ENCODE results near the gene MAML2. TPM values are rescaled to one million over a fixed set of nuclear protein-coding genes. Genes with fewer than 3 reads are reported as not detected.
A peak's percentile ranks its signal among the peaks of the same experiment; 100 is the strongest.

MAML2 gene
- total RNA-seq, 1 donor from 2014 or later = 31.5 TPM

GRCh38 chr11:96054870-96055705 is 287.9 kb downstream of the MAML2 start:
- TF ChIP-seq CTCF (IDR thresholded peaks at IDR 0.05) = peak; percentile 55
- H3K27ac ChIP-seq = no peak overlapping the region
- ATAC-seq = peak; percentile 29 to 74
- no peaks in the 10 kb centered on the region for H3K9me3 ChIP-seq
- H3K36me3 ChIP-seq = no peaks in the 10 kb centered on the region
- peaks cover 38% of the 10 kb centered on the region for H3K4me1 ChIP-seq
- intact Hi-C loops (cut with DNase I) = loop anchor here (10.0 kb wide), 1 partner anchor 290 kb away; the partner anchor contains the start of gene MAML2
- DNase-seq = no peak
- no peaks in the 10 kb centered on the region for H3K27me3 ChIP-seq (ENCODE audit: low read depth)
- no peak overlapping the region for H3K4me3 ChIP-seq

GRCh38 chr11:96052921-96053651 is 289.9 kb downstream of the MAML2 start:
- TF ChIP-seq CTCF (IDR thresholded peaks at IDR 0.05) = no peak
- H3K36me3 ChIP-seq = no peaks in the 10 kb centered on the region
- H3K27ac ChIP-seq = no peak overlapping the region
- no peak for DNase-seq
- ATAC-seq = peak in 1 of 2 donors; percentile 23
- intact Hi-C loops (cut with DNase I) = loop anchor here (10.0 kb wide), 1 partner anchor 292 kb away; the partner anchor contains the start of gene MAML2
- H3K9me3 ChIP-seq = no peaks in the 10 kb centered on the region
- H3K27me3 ChIP-seq (ENCODE audit: low read depth) = no peaks in the 10 kb centered on the region
- H3K4me3 ChIP-seq = no peak overlapping the region
- H3K4me1 ChIP-seq = peaks cover 46% of the 10 kb centered on the region

- TF ChIP-seq CTCF (IDR thresholded peaks at IDR 0.05) = no peak
- intact Hi-C loops (cut with DNase I) = loop anchor here (10.0 kb wide), 1 partner anchor 293 kb away; the partner anchor contains the start of gene MAML2
- no peak overlapping the region for H3K27ac ChIP-seq
Measured at GRCh38 chr11:96051820-96052219, 291.2 kb downstream of the MAML2 start.

GRCh38 chr11:96050435-96051182 is 292.4 kb downstream of the MAML2 start:
- Histone ChIP-seq H3K9me3 (no peaks in the 10 kb centered on the region), H3K36me3 (no peaks in the 10 kb centered on the region), H3K4me1 (peaks cover 58% of the 10 kb centered on the region), H3K27ac (no peak overlapping the region), H3K27me3 (ENCODE audit: low read depth) (no peaks in the 10 kb centered on the region), H3K4me3 (no peak overlapping the region)
- intact Hi-C loops (cut with DNase I) = loop anchor here (10.0 kb wide), 1 partner anchor 294 kb away; the partner anchor contains the start of gene MAML2
- peak in 1 of 2 donors; percentile 7 for ATAC-seq
- no peak for DNase-seq
- no peak for TF ChIP-seq CTCF (IDR thresholded peaks at IDR 0.05)

More at GRCh38 chr11:96051820-96052219, 291.2 kb downstream of the MAML2 start:
- Histone ChIP-seq H3K9me3 (no peaks in the 10 kb centered on the region), H3K36me3 (no peaks in the 10 kb centered on the region), H3K4me3 (no peak overlapping the region), H3K27me3 (ENCODE audit: low read depth) (no peaks in the 10 kb centered on the region), H3K4me1 (peaks cover 52% of the 10 kb centered on the region)
- no peak for DNase-seq
- no peak for ATAC-seq

- H3K27ac ChIP-seq = no peak overlapping the region
- no peak for DNase-seq
Measured at GRCh38 chr11:96049426-96049825, 293.6 kb downstream of the MAML2 start.

More at GRCh38 chr11:96049426-96049825, 293.6 kb downstream of the MAML2 start:
- no peak overlapping the region for H3K4me3 ChIP-seq
- TF ChIP-seq CTCF (IDR thresholded peaks at IDR 0.05) = no peak
- H3K4me1 ChIP-seq = peaks cover 55% of the 10 kb centered on the region
- intact Hi-C loops (cut with DNase I) = no loop called here
- ATAC-seq = no peak
- H3K9me3 ChIP-seq = no peaks in the 10 kb centered on the region
- H3K36me3 ChIP-seq = no peaks in the 10 kb centered on the region
- no peaks in the 10 kb centered on the region for H3K27me3 ChIP-seq (ENCODE audit: low read depth)
